Activated CD8-positive, alpha-beta memory T cell treated with anti-CD3 and anti-CD28 coated beads for 24 hours (primary cell): ENCODE measurements around the gene SLC7A9.
"Not testable (repeated sequence)": the region's sequence is repeated elsewhere in the genome, so short reads cannot be mapped to it uniquely, and the experiment has no call there.

Experiments used
- DNase-seq: peaks from one replicate; pipeline ENCODE4 v3.0.0-alpha.2; 2020

The SLC7A9 gene

GRCh38 chr19:32787161-32787813 lies 82.3 kb downstream of the SLC7A9 start:
- not testable (repeated sequence) for DNase-seq

GRCh38 chr19:32782089-32782488 lies 87.5 kb downstream of the SLC7A9 start:
- not testable (repeated sequence) for DNase-seq

GRCh38 chr19:32781280-32781679 lies 88.3 kb downstream of the SLC7A9 start:
- DNase-seq, result no peak
